ENCODE results near the gene AFDN.

DNA sequence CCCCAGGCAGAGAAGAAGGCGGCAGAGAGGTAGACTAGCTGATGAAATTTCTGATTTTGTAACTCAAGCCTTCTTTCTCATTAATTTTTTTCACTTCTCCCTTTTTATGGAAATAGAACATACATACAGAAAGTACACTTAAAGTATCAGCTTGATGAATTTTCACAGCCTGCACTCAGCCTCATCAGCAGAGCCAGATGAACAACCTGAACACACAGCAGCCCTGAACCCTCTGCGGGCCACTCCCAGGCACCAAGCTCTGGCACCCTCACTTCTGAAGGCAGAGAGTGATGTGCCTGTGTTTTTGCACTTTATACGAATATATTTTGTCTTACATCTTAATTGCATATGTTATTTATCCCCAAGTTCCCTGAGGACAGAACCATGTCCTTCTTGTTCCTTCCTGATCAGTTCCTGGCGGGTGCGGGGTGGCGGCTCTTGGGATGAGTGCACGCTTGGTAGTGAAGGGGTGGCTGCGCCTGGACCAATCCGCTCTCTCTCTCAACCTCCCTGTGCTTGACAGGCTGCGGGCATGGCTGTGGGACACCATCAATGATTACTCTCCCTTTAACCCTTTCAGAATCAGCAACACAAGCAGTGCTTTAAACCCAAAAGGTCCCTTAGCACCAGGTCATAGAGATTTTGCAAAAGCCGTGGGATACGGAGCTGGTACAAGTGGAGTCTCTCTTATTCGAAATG, 34.8 kb upstream of the AFDN start:
- TF ChIP-seq, protein P1, sequence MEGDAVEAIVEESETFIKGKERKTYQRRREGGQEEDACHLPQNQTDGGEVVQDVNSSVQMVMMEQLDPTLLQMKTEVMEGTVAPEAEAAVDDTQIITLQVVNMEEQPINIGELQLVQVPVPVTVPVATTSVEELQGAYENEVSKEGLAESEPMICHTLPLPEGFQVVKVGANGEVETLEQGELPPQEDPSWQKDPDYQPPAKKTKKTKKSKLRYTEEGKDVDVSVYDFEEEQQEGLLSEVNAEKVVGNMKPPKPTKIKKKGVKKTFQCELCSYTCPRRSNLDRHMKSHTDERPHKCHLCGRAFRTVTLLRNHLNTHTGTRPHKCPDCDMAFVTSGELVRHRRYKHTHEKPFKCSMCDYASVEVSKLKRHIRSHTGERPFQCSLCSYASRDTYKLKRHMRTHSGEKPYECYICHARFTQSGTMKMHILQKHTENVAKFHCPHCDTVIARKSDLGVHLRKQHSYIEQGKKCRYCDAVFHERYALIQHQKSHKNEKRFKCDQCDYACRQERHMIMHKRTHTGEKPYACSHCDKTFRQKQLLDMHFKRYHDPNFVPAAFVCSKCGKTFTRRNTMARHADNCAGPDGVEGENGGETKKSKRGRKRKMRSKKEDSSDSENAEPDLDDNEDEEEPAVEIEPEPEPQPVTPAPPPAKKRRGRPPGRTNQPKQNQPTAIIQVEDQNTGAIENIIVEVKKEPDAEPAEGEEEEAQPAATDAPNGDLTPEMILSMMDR (conservative IDR thresholded peaks at IDR 0.05; ENCODE audit: low read depth in 2 of 2): no peak
- TF ChIP-seq, protein P2, sequence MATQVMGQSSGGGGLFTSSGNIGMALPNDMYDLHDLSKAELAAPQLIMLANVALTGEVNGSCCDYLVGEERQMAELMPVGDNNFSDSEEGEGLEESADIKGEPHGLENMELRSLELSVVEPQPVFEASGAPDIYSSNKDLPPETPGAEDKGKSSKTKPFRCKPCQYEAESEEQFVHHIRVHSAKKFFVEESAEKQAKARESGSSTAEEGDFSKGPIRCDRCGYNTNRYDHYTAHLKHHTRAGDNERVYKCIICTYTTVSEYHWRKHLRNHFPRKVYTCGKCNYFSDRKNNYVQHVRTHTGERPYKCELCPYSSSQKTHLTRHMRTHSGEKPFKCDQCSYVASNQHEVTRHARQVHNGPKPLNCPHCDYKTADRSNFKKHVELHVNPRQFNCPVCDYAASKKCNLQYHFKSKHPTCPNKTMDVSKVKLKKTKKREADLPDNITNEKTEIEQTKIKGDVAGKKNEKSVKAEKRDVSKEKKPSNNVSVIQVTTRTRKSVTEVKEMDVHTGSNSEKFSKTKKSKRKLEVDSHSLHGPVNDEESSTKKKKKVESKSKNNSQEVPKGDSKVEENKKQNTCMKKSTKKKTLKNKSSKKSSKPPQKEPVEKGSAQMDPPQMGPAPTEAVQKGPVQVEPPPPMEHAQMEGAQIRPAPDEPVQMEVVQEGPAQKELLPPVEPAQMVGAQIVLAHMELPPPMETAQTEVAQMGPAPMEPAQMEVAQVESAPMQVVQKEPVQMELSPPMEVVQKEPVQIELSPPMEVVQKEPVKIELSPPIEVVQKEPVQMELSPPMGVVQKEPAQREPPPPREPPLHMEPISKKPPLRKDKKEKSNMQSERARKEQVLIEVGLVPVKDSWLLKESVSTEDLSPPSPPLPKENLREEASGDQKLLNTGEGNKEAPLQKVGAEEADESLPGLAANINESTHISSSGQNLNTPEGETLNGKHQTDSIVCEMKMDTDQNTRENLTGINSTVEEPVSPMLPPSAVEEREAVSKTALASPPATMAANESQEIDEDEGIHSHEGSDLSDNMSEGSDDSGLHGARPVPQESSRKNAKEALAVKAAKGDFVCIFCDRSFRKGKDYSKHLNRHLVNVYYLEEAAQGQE (IDR thresholded peaks at IDR 0.05; ENCODE audit: unreplicated experiment): no peak
- TF ChIP-seq EZH2 (IDR thresholded peaks at IDR 0.05; ENCODE audit: low read depth, unreplicated experiment) (no peak), EZH2phosphoT487 (IDR thresholded peaks at IDR 0.05; ENCODE audit: unreplicated experiment) (no peak), POLR2AphosphoS5 (IDR thresholded peaks at IDR 0.05; ENCODE audit: low read depth) (no peak), ZNF331 (CRISPR knock-in tag; IDR thresholded peaks at IDR 0.05; ENCODE audit: low read depth) (no peak)
- TF ChIP-seq, protein P3, sequence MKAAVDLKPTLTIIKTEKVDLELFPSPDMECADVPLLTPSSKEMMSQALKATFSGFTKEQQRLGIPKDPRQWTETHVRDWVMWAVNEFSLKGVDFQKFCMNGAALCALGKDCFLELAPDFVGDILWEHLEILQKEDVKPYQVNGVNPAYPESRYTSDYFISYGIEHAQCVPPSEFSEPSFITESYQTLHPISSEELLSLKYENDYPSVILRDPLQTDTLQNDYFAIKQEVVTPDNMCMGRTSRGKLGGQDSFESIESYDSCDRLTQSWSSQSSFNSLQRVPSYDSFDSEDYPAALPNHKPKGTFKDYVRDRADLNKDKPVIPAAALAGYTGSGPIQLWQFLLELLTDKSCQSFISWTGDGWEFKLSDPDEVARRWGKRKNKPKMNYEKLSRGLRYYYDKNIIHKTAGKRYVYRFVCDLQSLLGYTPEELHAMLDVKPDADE (IDR thresholded peaks at IDR 0.05): no peak
